Embryonic facial prominence (tissue), 1 donor: Measurements from ENCODE around the gene ATXN3.
"Not testable (repeated sequence)": the region's sequence is repeated elsewhere in the genome, so short reads cannot be mapped to it uniquely, and the experiment has no call there.

ENCODE experiments used
- DNase-seq: peaks from one replicate; pipeline ENCODE4 v3.0.0-alpha.2; 2016; ENCODE audit errors: extremely low spot score

ATXN3 gene

GRCh38 chr14:92058006-92058917 lies 48.1 kb downstream of the ATXN3 start:
- DNase-seq = no peak

GRCh38 chr14:92049781-92050180 lies 56.6 kb downstream of the ATXN3 start:
- no peak for DNase-seq

GRCh38 chr14:92049221-92049620 lies 57.2 kb downstream of the ATXN3 start:
- DNase-seq = not testable (repeated sequence)

GRCh38 chr14:92045904-92046303 lies 60.5 kb downstream of the ATXN3 start:
- not testable (repeated sequence) for DNase-seq

- not testable (repeated sequence) for DNase-seq
Observed at GRCh38 chr14:92041766-92042165, 64.6 kb downstream of the ATXN3 start.

- no peak for DNase-seq
Observed at GRCh38 chr14:92041203-92041602, 65.2 kb downstream of the ATXN3 start.

GRCh38 chr14:92040431-92041051 lies 65.8 kb downstream of the ATXN3 start:
- DNase-seq = peak; percentile 8

- DNase-seq = peak; percentile 84
Observed at GRCh38 chr14:92039719-92040430, 66.5 kb downstream of the ATXN3 start, which contains the start of gene TRIP11. TSS of gene TRIP11 (minus strand) at chr14:92040059. CDS start at chr14:92039685, 374 bp downstream.

GRCh38 chr14:92039063-92039718 lies 67.2 kb downstream of the ATXN3 start:
- peak; percentile 73 for DNase-seq

GRCh38 chr14:92037989-92038388 lies 68.4 kb downstream of the ATXN3 start:
- no peak for DNase-seq

- DNase-seq = no peak
Observed at GRCh38 chr14:92035890-92036289, 70.5 kb downstream of the ATXN3 start.

GRCh38 chr14:92033906-92034687 lies 72.3 kb downstream of the ATXN3 start:
- no peak for DNase-seq

GRCh38 chr14:92033433-92033832 lies 72.9 kb downstream of the ATXN3 start:
- no peak for DNase-seq

- DNase-seq = no peak
Observed at GRCh38 chr14:92026548-92027190, 79.7 kb downstream of the ATXN3 start.

GRCh38 chr14:92022036-92022435 lies 84.3 kb downstream of the ATXN3 start:
- no peak for DNase-seq

GRCh38 chr14:92021523-92021922 lies 84.9 kb downstream of the ATXN3 start:
- no peak for DNase-seq

- DNase-seq = no peak
Observed at GRCh38 chr14:92014040-92014439, 92.3 kb downstream of the ATXN3 start.

- no peak for DNase-seq
Observed at GRCh38 chr14:92012121-92012748, 94.1 kb downstream of the ATXN3 start.

GRCh38 chr14:92010644-92011043 lies 95.7 kb downstream of the ATXN3 start:
- no peak for DNase-seq

- DNase-seq = no peak
Observed at GRCh38 chr14:92009604-92010003, 96.8 kb downstream of the ATXN3 start.
